Limb (tissue), 2 donors: ENCODE results near the gene FKBP5.
"Not testable (repeated sequence)": the region's sequence is repeated elsewhere in the genome, so short reads cannot be mapped to it uniquely, and the experiment has no call there.

Experiments used
- DNase-seq, 2 donors: peaks; one replicate each; pipeline ENCODE4 v3.0.0-alpha.2; 2016; ENCODE audit errors: extremely low spot score in 2 of 2

The FKBP5 gene

GRCh38 chr6:35622283-35622682, 66.4 kb downstream of the FKBP5 start:
- no peak for DNase-seq

DNA sequence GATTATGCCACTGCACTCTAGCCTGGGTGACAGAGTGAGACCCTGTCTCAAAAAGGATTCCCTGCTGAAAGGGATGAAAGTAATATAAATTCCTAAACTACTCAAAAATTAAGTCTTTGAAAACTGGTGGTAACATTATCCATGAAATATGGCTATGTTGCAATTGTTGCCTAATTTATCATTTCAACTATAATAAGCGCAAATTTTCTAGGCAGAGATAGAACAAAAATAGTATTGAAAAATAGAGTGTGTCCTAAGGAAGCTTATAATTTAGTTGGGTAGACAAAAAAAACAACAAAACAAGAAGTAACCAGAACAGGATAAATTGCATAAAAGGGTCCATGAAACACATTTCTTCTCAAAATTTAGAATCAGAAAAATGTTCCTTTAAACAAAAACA, 68.0 kb downstream of the FKBP5 start:
- no peak for DNase-seq

- DNase-seq: no peak
Observed at GRCh38 chr6:35613762-35614161, 75.0 kb downstream of the FKBP5 start.

- no peak for DNase-seq
Observed at GRCh38 chr6:35611240-35611639, 77.5 kb downstream of the FKBP5 start.

DNA sequence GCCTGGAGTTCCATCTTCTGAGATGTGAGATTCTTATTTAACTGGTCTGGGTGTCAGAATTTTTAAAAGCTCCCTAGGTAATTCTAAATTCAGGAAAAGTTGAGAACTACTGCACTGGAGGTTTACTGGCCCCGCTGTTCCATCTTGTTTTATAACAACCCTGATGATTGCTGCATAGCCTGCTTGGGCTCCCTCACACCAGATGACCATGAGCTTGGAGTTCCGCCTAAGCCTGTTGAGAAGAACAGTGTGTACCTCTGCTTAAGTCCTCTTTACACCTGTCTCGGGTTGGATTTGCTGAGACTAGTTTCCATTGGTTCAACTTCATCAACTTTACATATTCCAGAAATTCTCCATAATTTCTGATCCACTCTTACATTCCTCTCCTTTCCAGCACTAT, 77.9 kb downstream of the FKBP5 start:
- no peak for DNase-seq

GRCh38 chr6:35609588-35609987, 79.1 kb downstream of the FKBP5 start:
- no peak for DNase-seq

- no peak for DNase-seq
Observed at GRCh38 chr6:35607517-35608233, 81.0 kb downstream of the FKBP5 start.

DNA sequence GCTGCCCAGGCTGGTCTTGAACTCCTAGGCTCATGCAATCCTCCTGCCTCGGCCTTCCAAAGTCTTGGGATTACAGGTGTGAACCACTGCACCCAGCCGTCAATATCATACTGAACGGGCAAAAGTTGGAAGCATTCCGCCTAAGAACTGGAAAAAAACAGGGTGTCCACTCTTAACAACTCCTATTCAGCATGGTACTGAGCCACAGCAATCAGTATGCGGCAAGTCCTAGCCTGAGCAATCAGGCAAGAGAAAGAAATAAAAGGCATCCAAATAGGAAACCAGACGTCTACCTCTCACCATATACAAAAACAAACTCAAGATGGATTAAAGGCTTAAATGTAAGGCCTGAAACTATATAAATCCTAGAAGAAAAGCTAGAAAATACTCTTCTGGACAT, 83.1 kb downstream of the FKBP5 start:
- no peak for DNase-seq

DNA sequence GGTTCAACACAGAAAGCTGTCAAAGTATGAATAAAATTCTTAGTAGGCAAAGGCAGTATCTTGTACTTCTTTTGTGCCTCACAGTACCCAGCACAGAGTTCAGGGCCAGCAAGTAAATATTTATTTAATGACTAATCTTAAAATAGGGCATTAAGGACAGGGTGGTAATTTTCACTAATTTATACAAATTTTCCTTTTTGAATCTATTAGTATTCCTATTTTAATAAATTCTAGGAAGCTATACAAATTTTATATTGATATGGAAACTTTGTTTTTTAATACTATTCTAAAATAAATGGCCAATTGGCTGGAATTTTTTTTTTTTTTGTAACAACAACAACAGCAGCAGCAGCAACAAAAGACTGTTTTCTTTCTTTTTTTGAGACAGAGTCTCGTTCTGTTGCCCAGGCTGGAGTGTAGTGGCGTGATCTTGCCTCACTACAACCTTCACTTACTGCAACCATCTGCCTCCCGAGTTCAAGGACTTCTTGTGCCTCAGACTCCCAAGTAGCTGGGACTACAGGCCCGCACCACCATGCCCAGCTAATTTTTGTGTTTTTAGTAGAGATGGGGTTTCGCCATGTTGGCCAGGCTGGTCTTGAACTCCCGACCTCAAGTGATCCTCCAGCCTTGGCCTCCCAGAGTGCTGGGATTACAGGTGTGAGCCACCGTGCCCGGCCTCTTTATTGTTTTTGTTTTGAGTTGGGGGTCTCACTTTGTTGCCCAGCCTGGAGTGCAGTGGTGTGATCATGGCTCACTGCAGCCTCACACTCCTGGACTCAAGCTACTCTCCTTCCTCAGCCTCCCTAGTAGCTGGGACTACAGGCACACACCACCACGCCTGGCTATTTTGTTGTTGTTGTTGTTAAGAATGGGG, 85.2 kb downstream of the FKBP5 start:
- DNase-seq: no peak

DNA sequence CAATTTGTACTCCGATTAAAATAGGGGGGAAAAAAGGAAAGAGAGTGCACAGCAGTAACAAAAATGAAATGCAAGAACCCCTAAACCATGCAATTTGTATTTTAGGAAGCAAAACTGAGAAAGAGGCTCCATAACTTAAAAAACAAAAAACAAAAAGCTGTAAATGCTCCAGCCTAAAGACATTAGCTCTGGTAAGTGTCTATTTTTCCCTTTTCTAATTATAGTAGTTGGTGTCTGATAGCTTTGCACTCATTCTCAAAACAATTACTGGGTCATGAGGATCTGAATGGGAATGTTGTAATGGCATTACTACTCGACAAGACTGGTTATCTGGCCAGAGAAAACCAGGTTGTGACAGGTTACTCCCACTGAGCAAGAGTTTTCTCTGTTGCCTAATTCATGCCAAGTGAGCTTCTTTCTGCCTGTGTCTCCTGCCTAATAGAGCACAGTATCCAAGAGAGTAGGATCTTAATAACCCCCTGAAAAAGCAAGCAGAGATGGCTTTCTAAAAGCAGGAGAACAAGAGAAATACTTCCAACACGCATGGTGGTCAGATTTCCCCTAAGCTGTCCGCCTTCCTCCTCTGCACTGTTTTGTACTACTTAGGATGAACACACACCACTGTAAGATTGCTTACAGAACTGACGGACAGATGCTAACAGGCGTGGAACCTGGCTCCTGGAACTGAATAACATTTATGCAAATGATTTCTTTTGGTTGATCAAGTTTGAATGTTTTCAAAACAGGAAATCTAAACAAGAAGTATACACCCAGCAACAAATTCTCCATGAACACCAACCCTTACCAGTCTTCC, 86.4 kb downstream of the FKBP5 start:
- no peak for DNase-seq

DNA sequence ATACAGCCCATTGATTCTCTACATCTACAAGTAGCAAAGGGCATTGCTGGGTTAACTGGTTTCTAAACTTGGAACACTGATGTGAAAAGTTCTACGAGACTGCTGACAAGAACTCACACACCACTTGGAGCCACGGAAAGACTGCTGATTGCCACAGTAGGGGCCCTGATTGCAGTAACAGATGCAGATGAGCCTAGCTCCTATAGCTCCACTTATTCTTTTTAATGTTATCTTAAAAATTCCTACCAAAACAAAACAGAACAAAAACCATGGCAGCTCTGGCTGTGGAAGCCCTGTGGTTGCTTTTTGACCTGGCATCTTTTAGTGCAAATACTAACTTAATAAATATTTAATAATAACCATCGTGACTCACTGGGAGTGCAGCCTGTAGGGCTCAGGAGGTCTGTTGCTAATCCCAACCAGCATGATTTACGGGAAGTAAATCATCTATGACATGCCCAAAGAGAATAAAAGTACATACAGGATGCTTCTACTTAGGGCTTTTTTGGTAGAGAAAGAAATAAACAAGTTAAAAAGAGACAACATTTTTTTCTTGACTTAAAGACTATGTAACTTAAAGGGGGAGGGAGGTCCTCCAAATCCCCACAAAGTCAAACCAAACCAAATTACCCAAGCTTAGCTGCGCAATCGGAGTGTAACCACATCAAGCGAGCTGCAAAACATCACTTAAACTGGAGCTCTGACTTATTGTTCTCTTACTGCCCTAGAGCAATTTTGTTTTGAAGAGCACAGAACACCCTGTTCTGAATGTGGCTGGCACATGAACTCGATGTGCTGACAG, 87.2 kb downstream of the FKBP5 start:
- DNase-seq: peak in 1 of 2 donors; percentile 41

DNA sequence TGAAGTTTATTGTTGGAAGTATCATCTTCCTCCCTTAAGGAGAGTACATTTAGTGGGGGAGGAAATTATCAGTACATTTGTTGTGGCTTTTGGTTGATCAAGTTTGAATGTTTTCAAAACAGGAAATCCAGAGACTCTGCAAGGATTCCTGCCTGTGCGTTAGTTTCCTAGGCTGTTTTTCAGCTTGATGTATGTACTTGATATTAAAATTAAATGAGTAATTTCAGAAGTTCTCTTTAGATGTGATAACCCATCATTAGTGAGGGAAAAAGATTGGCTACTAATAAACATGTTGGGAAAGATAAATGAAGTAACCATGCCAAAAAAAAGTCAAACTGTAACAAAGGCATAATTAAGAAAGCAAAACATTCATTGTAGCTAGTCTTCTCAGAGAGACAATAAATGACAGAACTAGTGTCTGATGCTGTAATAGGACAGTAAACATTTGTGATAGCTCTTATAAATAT, 88.0 kb downstream of the FKBP5 start:
- DNase-seq: no peak

- DNase-seq: no peak
Observed at GRCh38 chr6:35599761-35600658, 88.7 kb downstream of the FKBP5 start.

GRCh38 chr6:35598621-35599020, 90.1 kb downstream of the FKBP5 start:
- DNase-seq: not testable (repeated sequence)

DNA sequence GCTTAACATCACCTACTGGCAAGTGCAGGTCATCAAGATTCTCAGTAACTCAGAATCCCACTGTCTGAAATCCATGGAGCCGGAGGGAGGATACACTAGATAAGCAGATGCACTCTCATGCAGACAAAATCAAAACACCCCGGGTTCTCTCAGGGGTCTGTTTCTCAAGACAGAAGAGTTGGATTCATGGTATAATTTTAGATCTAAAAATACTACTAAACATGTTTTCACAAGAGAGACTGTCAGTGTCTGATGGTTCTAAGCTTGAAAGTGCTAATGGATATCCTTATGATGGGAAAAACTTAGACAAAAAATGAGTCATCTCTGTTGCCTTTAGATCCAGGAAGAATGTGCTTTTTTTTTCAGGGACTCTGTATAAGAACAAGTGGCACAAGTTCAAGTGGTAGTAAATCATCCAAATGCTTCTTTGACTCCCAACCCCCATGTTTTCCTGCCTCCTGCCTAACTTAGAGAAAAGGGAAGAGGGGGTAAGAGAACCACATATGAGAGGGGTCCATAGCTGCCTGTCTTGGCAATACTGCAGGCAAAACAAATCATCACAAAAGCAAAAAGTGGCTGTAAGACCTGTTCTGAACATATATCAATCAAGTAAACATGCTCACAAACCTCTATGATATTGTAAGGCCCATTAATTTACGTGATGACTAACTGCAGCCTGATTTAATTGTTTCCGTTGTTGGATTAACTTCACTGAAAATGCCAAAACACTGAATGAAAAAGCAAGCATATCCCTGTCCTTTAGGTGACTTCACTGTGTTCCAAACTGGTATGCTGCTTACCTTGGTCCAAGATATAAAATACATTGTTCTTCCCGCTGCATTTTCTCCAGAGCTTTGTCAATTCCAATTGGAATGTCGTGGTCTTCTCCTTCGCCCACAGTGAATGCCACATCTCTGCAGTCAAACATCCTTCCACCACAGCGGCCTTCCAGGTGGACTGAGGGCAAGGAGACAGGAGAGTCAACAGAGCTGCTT, 92.0 kb downstream of the FKBP5 start:
- DNase-seq: no peak

- DNase-seq: no peak
Observed at GRCh38 chr6:35594503-35595186, 94.1 kb downstream of the FKBP5 start.

- DNase-seq: no peak
Observed at GRCh38 chr6:35592178-35592577, 96.5 kb downstream of the FKBP5 start.

DNA sequence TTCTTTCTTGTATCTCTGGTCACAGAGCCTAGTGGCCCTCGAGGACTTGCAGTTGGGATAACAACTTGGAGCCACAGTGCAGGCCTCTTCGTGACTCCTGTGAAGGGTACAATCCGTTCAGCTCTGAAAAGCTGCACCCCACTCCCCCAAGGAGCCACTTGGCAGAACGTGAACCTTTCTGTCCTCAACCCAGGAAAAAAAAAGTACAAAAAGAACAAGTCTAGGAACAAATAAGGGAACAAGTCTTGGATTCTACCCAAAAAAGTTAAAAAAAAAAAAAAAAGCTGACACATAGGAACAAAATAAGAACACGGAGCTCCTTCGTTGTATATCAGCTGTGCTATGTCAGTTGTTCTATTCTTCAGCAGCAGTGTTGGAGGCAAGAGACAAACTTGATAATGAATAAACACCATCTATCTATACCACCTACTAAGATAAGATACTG, 98.1 kb downstream of the FKBP5 start:
- DNase-seq: peak in 1 of 2 donors; percentile 16
